ENCODE results near the gene MAGEA8. TPM values are rescaled to one million over a fixed set of nuclear protein-coding genes. Genes with fewer than 3 reads are reported as not detected.
"Not testable (repeated sequence)": the region's sequence is repeated elsewhere in the genome, so short reads cannot be mapped to it uniquely, and the experiment has no call there.

The MAGEA8 gene
- polyA plus RNA-seq (2013, experiment 1 of 2; ENCODE audit: insufficient read length) = 0.11 TPM
- polyA plus RNA-seq (2013, experiment 2 of 2; ENCODE audit: insufficient read length) = not detected

- no peak for DNase-seq
Measured at GRCh38 chrX:149881081-149881711, at the start of gene MAGEA8. MAGEA8 (plus strand) TSS chrX:149881183; CDS start chrX:149884273, 3,090 bp downstream.

GRCh38 chrX:149831473-149831872, 49.5 kb upstream of the MAGEA8 start:
- no peak for DNase-seq

GRCh38 chrX:149836728-149837127, 44.3 kb upstream of the MAGEA8 start:
- not testable (repeated sequence) for DNase-seq

- no peak for DNase-seq
Measured at GRCh38 chrX:149837167-149837566, 43.8 kb upstream of the MAGEA8 start.

GRCh38 chrX:149837639-149838038, 43.3 kb upstream of the MAGEA8 start:
- DNase-seq = no peak

GRCh38 chrX:149841929-149842328, 39.1 kb upstream of the MAGEA8 start:
- DNase-seq = no peak

GRCh38 chrX:149845385-149845784, 35.6 kb upstream of the MAGEA8 start:
- no peak for DNase-seq

GRCh38 chrX:149846789-149847188, 34.2 kb upstream of the MAGEA8 start:
- DNase-seq = no peak

GRCh38 chrX:149848855-149849254, 32.1 kb upstream of the MAGEA8 start:
- no peak for DNase-seq

GRCh38 chrX:149849787-149850186, 31.2 kb upstream of the MAGEA8 start:
- no peak for DNase-seq

GRCh38 chrX:149851864-149852263, 29.1 kb upstream of the MAGEA8 start:
- no peak for DNase-seq

GRCh38 chrX:149853925-149854324, 27.1 kb upstream of the MAGEA8 start:
- DNase-seq = no peak

GRCh38 chrX:149858592-149858991, 22.4 kb upstream of the MAGEA8 start:
- DNase-seq = no peak

- DNase-seq = no peak
Measured at GRCh38 chrX:149860445-149860844, 20.5 kb upstream of the MAGEA8 start.

GRCh38 chrX:149865390-149865789, 15.6 kb upstream of the MAGEA8 start:
- DNase-seq = no peak

- DNase-seq = no peak
Measured at GRCh38 chrX:149867488-149867887, 13.5 kb upstream of the MAGEA8 start.

- no peak for DNase-seq
Measured at GRCh38 chrX:149870840-149871239, 10.1 kb upstream of the MAGEA8 start.

GRCh38 chrX:149871433-149871832, 9.6 kb upstream of the MAGEA8 start:
- DNase-seq = no peak

- DNase-seq = peak; percentile 1
Measured at GRCh38 chrX:149871940-149872339, 9.0 kb upstream of the MAGEA8 start.

- no peak for DNase-seq
Measured at GRCh38 chrX:149877157-149877556, 3.8 kb upstream of the MAGEA8 start.

GRCh38 chrX:149877636-149878035, 3.3 kb upstream of the MAGEA8 start:
- DNase-seq = peak; percentile 0

- not testable (repeated sequence) for DNase-seq
Measured at GRCh38 chrX:149890828-149891227, 9.8 kb downstream of the MAGEA8 start.

GRCh38 chrX:149898554-149898953, 17.6 kb downstream of the MAGEA8 start:
- no peak for DNase-seq

GRCh38 chrX:149903889-149904748, 23.1 kb downstream of the MAGEA8 start:
- peak; percentile 1 for DNase-seq

All from fibroblast of skin of scalp (primary cell).